ENCODE measurements around the gene LECT2.

DNA sequence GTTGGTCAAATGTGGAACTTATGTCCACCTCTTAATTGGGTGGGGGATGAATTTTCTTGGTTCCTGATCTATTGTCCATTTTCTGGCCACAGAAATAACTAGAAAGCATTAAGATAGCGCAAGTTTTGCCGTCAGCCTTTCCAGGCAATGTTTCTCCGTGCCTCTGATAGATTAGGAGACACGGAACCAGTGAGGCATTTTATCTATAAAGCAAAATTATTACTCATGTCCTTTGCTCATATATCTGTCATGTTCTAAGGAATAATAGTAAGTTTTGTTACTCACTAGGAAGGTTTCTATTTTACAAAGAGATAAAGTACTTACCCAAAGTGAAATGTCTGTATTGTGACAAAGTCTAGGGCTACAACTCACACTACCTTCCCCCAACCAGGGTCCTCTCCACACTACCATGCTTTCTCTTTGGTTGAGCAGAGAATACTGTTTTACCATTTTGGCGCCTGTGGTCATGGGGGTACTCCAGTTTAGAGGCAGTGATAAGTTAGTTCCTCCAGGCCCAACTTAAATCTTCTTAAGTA, 39.2 kb downstream of the LECT2 start:
- no peak for TF ChIP-seq CTCF (IDR thresholded peaks at IDR 0.05)
- no peak for TF ChIP-seq POLR2A (IDR thresholded peaks at IDR 0.05)
